Measurements from ENCODE around the gene MOBP.

MOBP gene

GRCh38 chr3:39432342-39432741 is 35.1 kb upstream of the MOBP start:
- CTCF ChIA-PET = interaction anchor here (1.2 kb wide), 1 partner anchor 15 kb away, joined by 5 read pairs; no protein-coding TSS in a partner anchor
- H3K9me3 ChIP-seq (ENCODE audit: control insufficient read depth, insufficient read depth, low read depth, low read length) = no peaks in the 10 kb centered on the region
- POLR2A ChIA-PET = no interaction called here

GRCh38 chr3:39433642-39434041 is 33.8 kb upstream of the MOBP start:
- Histone ChIP-seq H3K9me3 (ENCODE audit: control insufficient read depth, insufficient read depth, low read depth, low read length) (no peaks in the 10 kb centered on the region), H3K4me1 (ENCODE audit: control insufficient read depth, insufficient read depth, low read length) (no peaks in the 10 kb centered on the region), H3K27ac (ENCODE audit: extremely low read depth, low read depth, low read length) (no peak overlapping the region), H3K36me3 (ENCODE audit: control insufficient read depth in 2 of 2, insufficient read depth in 1 of 2, low read length in 2 of 2) (no peaks in the 10 kb centered on the region), H3K4me3 (ENCODE audit: low read depth, low read length) (no peak overlapping the region)
- ChIA-PET CTCF (interaction anchor here (1.4 kb wide), 1 partner anchor 14 kb away, joined by 5 read pairs; no protein-coding TSS in a partner anchor), POLR2A (no interaction called here)
- TF ChIP-seq ZNF391 (tag by site-specific recombination; IDR thresholded peaks at IDR 0.05; ENCODE audit: borderline replicate concordance, low read depth) = no peak

More at GRCh38 chr3:39432342-39432741, 35.1 kb upstream of the MOBP start:
- no peaks in the 10 kb centered on the region for H3K36me3 ChIP-seq (ENCODE audit: control insufficient read depth in 2 of 2, insufficient read depth in 1 of 2, low read length in 2 of 2)
- no peak overlapping the region for H3K4me3 ChIP-seq (ENCODE audit: low read depth, low read length)
- TF ChIP-seq GLIS2 (tag by site-specific recombination; IDR thresholded peaks at IDR 0.05) = no peak
- no peak for TF ChIP-seq ZNF366 (tag by site-specific recombination; conservative IDR thresholded peaks at IDR 0.05)
- no peak for TF ChIP-seq ZNF521 (tag by site-specific recombination; IDR thresholded peaks at IDR 0.05)
- no peak for TF ChIP-seq PRDM2 (tag by site-specific recombination; IDR thresholded peaks at IDR 0.05; ENCODE audit: borderline replicate concordance)
- no peak for TF ChIP-seq SALL2 (tag by site-specific recombination; IDR thresholded peaks at IDR 0.05; ENCODE audit: borderline replicate concordance)
- TF ChIP-seq SETDB1 (IDR thresholded peaks at IDR 0.05; ENCODE audit: insufficient read length, low read length) = no peak
- no peak for TF ChIP-seq ZNF132 (tag by site-specific recombination; IDR thresholded peaks at IDR 0.05; ENCODE audit: borderline replicate concordance)
- TF ChIP-seq TRIM28 (IDR thresholded peaks at IDR 0.05; ENCODE audit: borderline replicate concordance, low read length) = no peak
- no peak for TF ChIP-seq ZNF114 (tag by site-specific recombination; IDR thresholded peaks at IDR 0.05)
- no peak for TF ChIP-seq SCRT1 (tag by site-specific recombination; IDR thresholded peaks at IDR 0.05; ENCODE audit: borderline replicate concordance)
- no peak for TF ChIP-seq ZSCAN4 (tag by site-specific recombination; IDR thresholded peaks at IDR 0.05)
- no peak for TF ChIP-seq ZNF629 (tag by site-specific recombination; IDR thresholded peaks at IDR 0.05)
- no peak for TF ChIP-seq HOXD13 (CRISPR knock-in tag; IDR thresholded peaks at IDR 0.05; ENCODE audit: borderline replicate concordance)
- no peaks in the 10 kb centered on the region for H3K4me1 ChIP-seq (ENCODE audit: control insufficient read depth, insufficient read depth, low read length)
- H3K27ac ChIP-seq (ENCODE audit: extremely low read depth, low read depth, low read length) = no peak overlapping the region

- POLR2A ChIA-PET = no interaction called here
- no peak for TF ChIP-seq ZNF16 (tag by site-specific recombination; IDR thresholded peaks at IDR 0.05; ENCODE audit: low read depth)
- TF ChIP-seq ZNF362 (tag by site-specific recombination; IDR thresholded peaks at IDR 0.05) = no peak
- no peak for TF ChIP-seq ZBTB44 (tag by site-specific recombination; IDR thresholded peaks at IDR 0.05)
- no peak for TF ChIP-seq TRIM28 (IDR thresholded peaks at IDR 0.05; ENCODE audit: borderline replicate concordance, low read length)
- TF ChIP-seq ZNF555 (tag by site-specific recombination; conservative IDR thresholded peaks at IDR 0.05) = no peak
Observed at GRCh38 chr3:39434574-39434973, 32.9 kb upstream of the MOBP start.

More at GRCh38 chr3:39434574-39434973, 32.9 kb upstream of the MOBP start:
- no peaks in the 10 kb centered on the region for H3K36me3 ChIP-seq (ENCODE audit: control insufficient read depth in 2 of 2, insufficient read depth in 1 of 2, low read length in 2 of 2)
- no peaks in the 10 kb centered on the region for H3K4me1 ChIP-seq (ENCODE audit: control insufficient read depth, insufficient read depth, low read length)
- no peak overlapping the region for H3K27ac ChIP-seq (ENCODE audit: extremely low read depth, low read depth, low read length)
- H3K9me3 ChIP-seq (ENCODE audit: control insufficient read depth, insufficient read depth, low read depth, low read length) = no peaks in the 10 kb centered on the region
- H3K4me3 ChIP-seq (ENCODE audit: low read depth, low read length) = no peak overlapping the region
- CTCF ChIA-PET = interaction anchor here (0.7 to 1.4 kb wide), 2 partner anchors 12 to 13 kb away, joined by 3 to 5 read pairs; no protein-coding TSS in a partner anchor

Measured in HEK293 (cell line).